Adrenal gland (tissue), 12 donors: Measurements from ENCODE around the gene RPTOR. TPM values are rescaled to one million over a fixed set of nuclear protein-coding genes. Genes with fewer than 3 reads are reported as not detected.

Experiments used
- DNase-seq, 7 donors: peaks; one replicate each; pipeline ENCODE4 v3.0.0-alpha.2; 2019 to 2020
- H3K27ac ChIP-seq, 5 donors: fragments of 200-600 bp; sonication (generic) in 4 of 5; 1 replicate in 3 of 5; 2 replicates in 2 of 5; pipeline versions ENCODE4 v1.5.1 to v1.8.0; 2016 to 2020; ENCODE audit warnings: mild to moderate bottlenecking in 1 of 5
- H3K27me3 ChIP-seq: fragments of 200-600 bp; 2 replicates; pipeline ENCODE4 v1.8.0; 2021
- H3K36me3 ChIP-seq, 2 donors: fragments of 200-600 bp; replicated peaks in 1 of 2; 1 replicate in 1 of 2; 2 replicates in 1 of 2; pipeline versions ENCODE4 v1.5.1 to v1.8.0; 2018 to 2022
- H3K4me1 ChIP-seq, 2 donors: fragments of 200-600 bp; replicated peaks in 1 of 2; 1 replicate in 1 of 2; 2 replicates in 1 of 2; pipeline versions ENCODE4 v1.5.1 to v1.8.0; 2018 to 2021
- H3K4me3 ChIP-seq, 4 donors: fragments of 200-600 bp; sonication (generic) in 3 of 4; one replicate each; pipeline ENCODE4 v1.5.1; 2016 to 2018
- H3K9me3 ChIP-seq, 3 donors: fragments of 200-600 bp; sonication (generic) in 1 of 3; replicated peaks in 1 of 3; 1 replicate in 2 of 3; 2 replicates in 1 of 3; pipeline versions ENCODE4 v1.5.1 to v1.8.0; 2016 to 2021
- POLR2A ChIP-seq, 2 donors: fragments of 450-650 bp; IDR thresholded peaks; one replicate each; pipeline ENCODE4 v1.6.1; 2017; ENCODE audit warnings: antibody characterized with exemption in 2 of 2, mild to moderate bottlenecking in 2 of 2, moderate library complexity in 1 of 2
- WGBS, 4 donors: extraction: QIAGEN DNeasy Blood & Tissue Kit in 2 of 4; methylation state at CpG; one replicate each; pipeline versions ENCODE4 v1.1.5 to v1.1.7; 2013 to 2017; 5-methylcytosine and 5-hydroxymethylcytosine counted together
- intact Hi-C, 2 donors: fragments of 100-400 bp; cut with DNase I; formaldehyde crosslinking; loops; one replicate each; pipeline versions ENCODE4 v1.14.1 to v1.15.0; 2022 to 2023
- polyA plus RNA-seq, 3 donors: library from polyadenylated mRNA; stranded (reverse); fragments of 200-250 nt in 2 of 3; fragments of 350-450 nt in 1 of 3; fragmentation: Illumina TruSeq in 1 of 3; extraction: RNeasy Lipid Tissue Mini Kit (QIAGEN cat#74804) in 1 of 3; gene quantifications; one replicate each; pipeline ENCODE4 v1.2.3, GENCODE V29; 2013 to 2014
- total RNA-seq, 9 donors: library from RNA; depleted of rRNA in 4 of 9; stranded (reverse); fragments of >200 nt in 4 of 9; fragments of 120-200 nt in 1 of 9; fragmentation: NEBNext Ultra II Directional in 1 of 9; extraction: Animal tissue kit (Norgen Biotek cat#: 25700) in 1 of 9; gene quantifications; one replicate each; pipeline versions ENCODE4 v1.1.0 to v1.2.4, GENCODE V29; 2013 to 2023
- TF ChIP-seq, protein P1 (sequence below), 6 experiments: fragments of 450-650 bp in 4 of 6; fragments of 200-600 bp in 2 of 6; sonication (generic) in 1 of 6; IDR thresholded peaks; 1 replicate in 5 of 6; 2 replicates in 1 of 6; pipeline versions ENCODE4 v1.5.1 to v1.8.0; 2016 to 2021; ENCODE audit warnings: antibody characterized with exemption in 6 of 6, mild to moderate bottlenecking in 2 of 6, moderate library complexity in 1 of 6
- donor health status: healthy with polysubstance abuse.
- donor health status: Bipolar disorder and iron deficiency.
- donor health status: DM: yes; HTN: yes; CAD: no.
- donor health status: DM: no; HTN: no; CAD: no.
- donor health status: DM: no; HTN: no; CAD: no.
- donor health status: DM: yes; HTN: yes; CAD: no.

RPTOR gene
- total and polyA plus RNA-seq, 12 donors = 9.7 to 53.3 (median 29.7) TPM

DNA sequence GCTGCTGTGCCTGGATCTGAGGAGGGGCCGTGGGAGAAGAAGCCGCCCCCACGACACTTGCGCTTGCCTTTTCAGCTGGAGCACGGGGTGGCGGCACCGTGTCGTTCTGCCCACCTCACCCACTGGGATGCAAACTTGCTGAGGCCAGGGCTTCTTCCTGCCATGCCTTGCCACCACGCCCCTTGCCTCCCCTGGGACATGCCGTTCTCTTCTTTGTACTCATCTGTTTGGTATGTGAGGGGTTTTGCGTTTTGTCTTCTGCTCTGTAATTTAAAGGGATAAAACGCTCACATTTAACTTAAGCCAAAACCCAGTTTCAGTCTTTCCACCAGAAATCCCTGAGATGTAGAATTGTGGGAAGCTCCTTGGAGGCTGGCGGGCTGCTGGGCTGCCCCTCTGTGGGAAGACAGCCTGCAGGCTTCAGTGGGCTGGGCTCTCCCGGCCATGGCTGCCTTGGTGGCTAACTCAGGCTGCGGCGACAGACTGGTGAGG is 180.2 kb downstream of the RPTOR start:
- H3K27ac ChIP-seq = no peak overlapping the region
- 87 to 94% (median 88%) methylated on average over 9 to 16 of the region's 16 CpGs for WGBS, 4 donors

DNA sequence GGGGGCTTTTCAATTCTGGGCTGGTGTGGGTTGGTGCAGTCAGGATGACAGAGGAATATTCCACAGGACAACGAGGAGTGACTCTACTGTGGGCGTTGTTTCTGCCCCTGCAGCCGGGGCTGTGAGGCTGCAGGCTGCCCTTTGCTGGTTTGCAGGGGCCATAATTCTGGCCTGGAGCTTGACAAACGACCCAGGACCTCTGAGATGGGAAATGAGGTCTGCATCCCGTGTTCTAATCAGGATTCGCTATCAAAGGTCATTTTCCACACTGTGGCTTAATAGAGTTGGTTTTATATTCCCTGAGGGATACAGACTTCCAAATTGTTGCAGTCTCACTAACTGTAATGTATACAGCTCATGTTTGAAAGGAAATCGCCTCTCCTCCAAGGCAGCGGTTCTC is 180.9 kb downstream of the RPTOR start:
- Histone ChIP-seq H3K27ac (peak overlapping the region in 1 of 5 donors; percentile 3), H3K4me1 (peaks cover 0 to 19% of the 10 kb centered on the region in 2 donors), H3K27me3 (no peaks in the 10 kb centered on the region), H3K4me3 (no peak overlapping the region), H3K9me3 (no peaks in the 10 kb centered on the region), H3K36me3 (no peaks in the 10 kb centered on the region)
- no peak for DNase-seq
- 51 to 65% (median 59%) methylated on average over 8 of the region's 8 CpGs for WGBS, 4 donors
- intact Hi-C loops = no loop called here
- TF ChIP-seq POLR2A (IDR thresholded peaks at IDR 0.05) = no peak
- TF ChIP-seq, protein P1, sequence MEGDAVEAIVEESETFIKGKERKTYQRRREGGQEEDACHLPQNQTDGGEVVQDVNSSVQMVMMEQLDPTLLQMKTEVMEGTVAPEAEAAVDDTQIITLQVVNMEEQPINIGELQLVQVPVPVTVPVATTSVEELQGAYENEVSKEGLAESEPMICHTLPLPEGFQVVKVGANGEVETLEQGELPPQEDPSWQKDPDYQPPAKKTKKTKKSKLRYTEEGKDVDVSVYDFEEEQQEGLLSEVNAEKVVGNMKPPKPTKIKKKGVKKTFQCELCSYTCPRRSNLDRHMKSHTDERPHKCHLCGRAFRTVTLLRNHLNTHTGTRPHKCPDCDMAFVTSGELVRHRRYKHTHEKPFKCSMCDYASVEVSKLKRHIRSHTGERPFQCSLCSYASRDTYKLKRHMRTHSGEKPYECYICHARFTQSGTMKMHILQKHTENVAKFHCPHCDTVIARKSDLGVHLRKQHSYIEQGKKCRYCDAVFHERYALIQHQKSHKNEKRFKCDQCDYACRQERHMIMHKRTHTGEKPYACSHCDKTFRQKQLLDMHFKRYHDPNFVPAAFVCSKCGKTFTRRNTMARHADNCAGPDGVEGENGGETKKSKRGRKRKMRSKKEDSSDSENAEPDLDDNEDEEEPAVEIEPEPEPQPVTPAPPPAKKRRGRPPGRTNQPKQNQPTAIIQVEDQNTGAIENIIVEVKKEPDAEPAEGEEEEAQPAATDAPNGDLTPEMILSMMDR (IDR thresholded peaks at IDR 0.05) = no peak

More for the DNA sequence above, 180.2 kb downstream of the RPTOR start:
- intact Hi-C loops = no loop called here
- no peak for DNase-seq
- Histone ChIP-seq H3K4me1 (peaks cover 0 to 19% of the 10 kb centered on the region in 2 donors), H3K27me3 (no peaks in the 10 kb centered on the region), H3K36me3 (no peaks in the 10 kb centered on the region), H3K9me3 (no peaks in the 10 kb centered on the region), H3K4me3 (no peak overlapping the region)
- TF ChIP-seq POLR2A (IDR thresholded peaks at IDR 0.05) = no peak
- TF ChIP-seq, protein P1 (IDR thresholded peaks at IDR 0.05) = no peak

DNA sequence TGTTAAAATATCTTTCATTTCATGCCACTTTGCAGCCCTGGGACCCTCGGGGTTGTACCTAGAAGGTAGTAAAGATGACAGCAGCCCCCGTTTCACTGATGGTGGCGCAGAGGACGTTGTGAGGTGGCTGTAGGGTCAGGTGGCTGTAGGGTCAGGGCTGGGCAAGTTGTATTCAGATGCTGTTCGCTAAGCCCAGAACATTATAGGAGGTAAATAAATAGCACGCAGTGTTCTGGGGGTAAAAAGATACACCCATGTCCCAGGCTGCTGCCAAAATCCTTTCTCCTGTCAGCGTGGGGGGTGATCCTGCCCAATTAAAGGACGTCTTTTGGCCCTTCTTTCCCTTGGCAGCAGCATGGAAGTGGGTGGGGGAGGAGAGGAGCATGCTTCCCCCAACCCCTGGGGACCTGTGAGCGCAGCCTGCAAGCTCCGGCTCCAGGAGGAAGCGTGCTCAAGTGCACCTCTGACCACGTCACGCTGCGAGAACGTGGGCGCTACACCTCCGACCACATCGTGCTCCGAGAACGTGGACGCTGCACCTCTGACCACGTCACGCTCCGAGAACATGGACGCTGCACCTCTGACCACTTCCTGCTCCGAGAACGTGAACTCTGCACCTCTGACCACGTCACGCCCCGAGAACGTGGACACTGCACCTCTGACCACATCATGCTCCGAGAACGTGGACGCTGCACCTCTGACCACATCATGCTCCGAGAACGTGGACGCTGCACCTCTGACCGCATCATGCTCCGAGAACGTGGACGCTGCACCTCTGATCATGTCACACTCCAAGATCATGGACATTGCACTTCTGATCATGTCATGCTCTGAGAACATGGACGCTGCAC is 182.1 kb downstream of the RPTOR start:
- no peaks in the 10 kb centered on the region for H3K9me3 ChIP-seq
- no peaks in the 10 kb centered on the region for H3K27me3 ChIP-seq
- DNase-seq = peak in 1 of 7 donors; percentile 48
- H3K36me3 ChIP-seq = no peaks in the 10 kb centered on the region
- no peak for TF ChIP-seq POLR2A (IDR thresholded peaks at IDR 0.05)
- TF ChIP-seq, protein P1 (IDR thresholded peaks at IDR 0.05) = no peak
- peaks cover 0 to 13% of the 10 kb centered on the region in 2 donors for H3K4me1 ChIP-seq
- WGBS, 4 donors = 93 to 94% (median 93%) methylated on average over 41 to 42 of the region's 42 CpGs
- no peak overlapping the region for H3K4me3 ChIP-seq
- no peak overlapping the region for H3K27ac ChIP-seq
- intact Hi-C loops = no loop called here

DNA sequence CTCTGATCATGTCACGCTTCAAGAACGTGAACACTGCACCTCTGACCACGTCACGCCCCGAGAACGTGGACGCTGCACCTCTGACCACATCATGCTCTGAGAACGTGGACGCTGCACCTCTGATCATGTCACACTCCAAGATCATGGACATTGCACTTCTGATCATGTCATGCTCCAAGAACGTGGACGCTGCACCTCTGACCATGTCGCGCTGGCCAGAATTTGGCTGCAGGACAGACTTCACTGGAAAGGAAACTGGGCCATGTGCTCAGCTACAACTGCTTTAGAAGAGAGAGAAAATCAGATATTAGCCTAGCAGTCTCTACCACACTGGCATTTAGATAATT is 182.7 kb downstream of the RPTOR start:
- H3K27me3 ChIP-seq = no peaks in the 10 kb centered on the region
- no peaks in the 10 kb centered on the region for H3K36me3 ChIP-seq
- 92 to 95% (median 93%) methylated on average over 13 of the region's 13 CpGs for whole genome bisulfite sequencing, 4 donors
- peaks cover 0 to 10% of the 10 kb centered on the region in 2 donors for H3K4me1 ChIP-seq
- no peak overlapping the region for H3K4me3 ChIP-seq
- no peak for TF ChIP-seq POLR2A (IDR thresholded peaks at IDR 0.05)
- DNase-seq = peak in 1 of 7 donors; percentile 43
- no peaks in the 10 kb centered on the region for H3K9me3 ChIP-seq
- intact Hi-C loops = no loop called here
- no peak overlapping the region for H3K27ac ChIP-seq
